Fibroblast of lung (primary cell): ENCODE results near the gene EDN2.

Experiments used
- EZH2 ChIP-seq: IDR thresholded peaks from 2 replicates; pipeline ENCODE4 v1.5.1; 2012; ENCODE audit warnings: low read length, control low read depth, mild to moderate bottlenecking; ENCODE audit errors: missing control alignments
- TF ChIP-seq, protein P1 (sequence below), 2 donors: IDR thresholded peaks in 1 of 2; conservative IDR thresholded peaks in 1 of 2; 1 replicate in 1 of 2; 2 replicates in 1 of 2; pipeline ENCODE4 v1.5.1; 2011 to 2012; ENCODE audit warnings: low read length in 2 of 2, control low read depth in 1 of 2, inconsistent platforms in 1 of 2, low read depth in 1 of 2, mild to moderate bottlenecking in 1 of 2

GRCh38 chr1:41524676-41525675 is 40.5 kb upstream of the EDN2 start:
- no peak for TF ChIP-seq EZH2
- TF ChIP-seq, protein P1, sequence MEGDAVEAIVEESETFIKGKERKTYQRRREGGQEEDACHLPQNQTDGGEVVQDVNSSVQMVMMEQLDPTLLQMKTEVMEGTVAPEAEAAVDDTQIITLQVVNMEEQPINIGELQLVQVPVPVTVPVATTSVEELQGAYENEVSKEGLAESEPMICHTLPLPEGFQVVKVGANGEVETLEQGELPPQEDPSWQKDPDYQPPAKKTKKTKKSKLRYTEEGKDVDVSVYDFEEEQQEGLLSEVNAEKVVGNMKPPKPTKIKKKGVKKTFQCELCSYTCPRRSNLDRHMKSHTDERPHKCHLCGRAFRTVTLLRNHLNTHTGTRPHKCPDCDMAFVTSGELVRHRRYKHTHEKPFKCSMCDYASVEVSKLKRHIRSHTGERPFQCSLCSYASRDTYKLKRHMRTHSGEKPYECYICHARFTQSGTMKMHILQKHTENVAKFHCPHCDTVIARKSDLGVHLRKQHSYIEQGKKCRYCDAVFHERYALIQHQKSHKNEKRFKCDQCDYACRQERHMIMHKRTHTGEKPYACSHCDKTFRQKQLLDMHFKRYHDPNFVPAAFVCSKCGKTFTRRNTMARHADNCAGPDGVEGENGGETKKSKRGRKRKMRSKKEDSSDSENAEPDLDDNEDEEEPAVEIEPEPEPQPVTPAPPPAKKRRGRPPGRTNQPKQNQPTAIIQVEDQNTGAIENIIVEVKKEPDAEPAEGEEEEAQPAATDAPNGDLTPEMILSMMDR (conservative IDR thresholded peaks at IDR 0.05 in 1 of 2, IDR thresholded peaks at IDR 0.05 in 1 of 2; ENCODE audit: low read depth in 1 of 2, low read length in 2 of 2): no peak
